Left lung (tissue), 10 donors: ENCODE measurements around the gene TBC1D22B. TPM values are rescaled to one million over a fixed set of nuclear protein-coding genes. Genes with fewer than 3 reads are reported as not detected.
"Not testable (repeated sequence)": the region's sequence is repeated elsewhere in the genome, so short reads cannot be mapped to it uniquely, and the experiment has no call there.

Source experiments
- ATAC-seq: fragments of 200-7000 bp; cut with Tn5 transposase; one replicate; pipeline ENCODE4 v1.9.1; 2020; ENCODE audit warnings: moderate library complexity
- DNase-seq, 4 donors: peaks; one replicate each; pipeline ENCODE4 v3.0.0-alpha.2; 2013 to 2020
- H3K27ac ChIP-seq, 2 donors: fragments of 200-600 bp; sonication (generic) in 1 of 2; one replicate each; pipeline versions ENCODE4 v1.5.0 to v1.8.0; 2020 to 2021
- H3K27me3 ChIP-seq, 2 donors: fragments of 200-600 bp; sonication (generic) in 1 of 2; one replicate each; pipeline versions ENCODE4 v1.5.0 to v1.8.0; 2020 to 2021
- H3K36me3 ChIP-seq, 2 donors: fragments of 200-600 bp; sonication (generic) in 1 of 2; one replicate each; pipeline versions ENCODE4 v1.5.0 to v1.8.0; 2020 to 2021
- H3K4me1 ChIP-seq, 2 donors: fragments of 200-600 bp; one replicate each; pipeline ENCODE4 v1.8.0; 2021
- H3K4me3 ChIP-seq, 2 donors: fragments of 200-600 bp; sonication (generic) in 1 of 2; one replicate each; pipeline versions ENCODE4 v1.5.0 to v1.8.0; 2020 to 2021; ENCODE audit warnings: mild to moderate bottlenecking in 1 of 2
- H3K9me3 ChIP-seq, 2 donors: fragments of 200-600 bp; sonication (generic) in 1 of 2; one replicate each; pipeline versions ENCODE4 v1.5.0 to v1.8.0; 2020 to 2021
- CTCF ChIP-seq, 2 donors: fragments of 200-600 bp; sonication (generic) in 1 of 2; IDR thresholded peaks; one replicate each; pipeline versions ENCODE4 v1.5.0 to v1.8.0; 2021; ENCODE audit warnings: antibody characterized with exemption in 2 of 2
- intact Hi-C, 2 donors: fragments of 100-400 bp; cut with DNase I; formaldehyde crosslinking; loops; one replicate each; pipeline versions ENCODE4 v1.11.2 to v1.14.2; 2022
- polyA plus RNA-seq, 6 donors: library from polyadenylated mRNA; unstranded; fragments of 120-200 nt; gene quantifications; one replicate each; pipeline ENCODE4 v1.2.1, GENCODE V29; 2013; ENCODE audit not compliant: insufficient read length in 6 of 6
- total RNA-seq, 2 donors: library from RNA; stranded (reverse); fragmentation: NEBNext Ultra II Directional; extraction: Animal tissue kit (Norgen Biotek cat#: 25700); gene quantifications; one replicate each; pipeline ENCODE4 v1.2.1, GENCODE V29; 2021
- donor health status: DM: no; HTN: yes; CAD: no.
- donor health status: DM: no; HTN: no; CAD: no.

Gene TBC1D22B
- total and polyA plus RNA-seq, 8 donors = 10.7 to 14.6 (median 12.8) TPM

- H3K36me3 ChIP-seq = peaks cover 0 to 74% of the 10 kb centered on the region in 2 donors
- H3K27me3 ChIP-seq = no peaks in the 10 kb centered on the region
- no peaks in the 10 kb centered on the region for H3K4me1 ChIP-seq
- H3K4me3 ChIP-seq = no peak overlapping the region
- no peak for TF ChIP-seq CTCF (IDR thresholded peaks at IDR 0.05)
- H3K27ac ChIP-seq = no peak overlapping the region
- no peak for DNase-seq
- intact Hi-C loops = no loop called here
- no peak for ATAC-seq
- no peaks in the 10 kb centered on the region for H3K9me3 ChIP-seq
These were observed 63.5 kb downstream of the TBC1D22B start for GRCh38 chr6:37321101-37321500.

GRCh38 chr6:37321516-37322415 is 64.2 kb downstream of the TBC1D22B start:
- H3K9me3 ChIP-seq = no peaks in the 10 kb centered on the region
- no peak overlapping the region for H3K4me3 ChIP-seq
- DNase-seq = no peak
- no peak for TF ChIP-seq CTCF (IDR thresholded peaks at IDR 0.05)
- intact Hi-C loops = no loop called here
- H3K4me1 ChIP-seq = no peaks in the 10 kb centered on the region
- peak; percentile 7 for ATAC-seq
- peaks cover 0 to 67% of the 10 kb centered on the region in 2 donors for H3K36me3 ChIP-seq
- no peak overlapping the region for H3K27ac ChIP-seq
- no peaks in the 10 kb centered on the region for H3K27me3 ChIP-seq

- DNase-seq = peak in 1 of 4 donors; percentile 40
- no peaks in the 10 kb centered on the region for H3K27me3 ChIP-seq
- no peaks in the 10 kb centered on the region for H3K9me3 ChIP-seq
- no peak overlapping the region for H3K4me3 ChIP-seq
- H3K4me1 ChIP-seq = no peaks in the 10 kb centered on the region
- intact Hi-C loops = no loop called here
- ATAC-seq = no peak
- TF ChIP-seq CTCF (IDR thresholded peaks at IDR 0.05) = no peak
- no peak overlapping the region for H3K27ac ChIP-seq
- peaks cover 0 to 50% of the 10 kb centered on the region in 2 donors for H3K36me3 ChIP-seq
These were observed 66.0 kb downstream of the TBC1D22B start for GRCh38 chr6:37323580-37323979.

- Histone ChIP-seq H3K27ac (no peak overlapping the region), H3K4me1 (no peaks in the 10 kb centered on the region), H3K27me3 (no peaks in the 10 kb centered on the region), H3K36me3 (peaks cover 0 to 50% of the 10 kb centered on the region in 2 donors), H3K9me3 (no peaks in the 10 kb centered on the region), H3K4me3 (no peak overlapping the region)
- DNase-seq (peak in 1 of 4 donors; percentile 72), ATAC-seq (no peak)
- intact Hi-C loops = no loop called here
- TF ChIP-seq CTCF (IDR thresholded peaks at IDR 0.05) = no peak
These were observed 66.8 kb downstream of the TBC1D22B start for GRCh38 chr6:37324131-37325033.

GRCh38 chr6:37330345-37330744 is 72.8 kb downstream of the TBC1D22B start:
- DNase-seq, ATAC-seq, H3K27me3 ChIP-seq, H3K9me3 ChIP-seq, H3K27ac ChIP-seq, H3K4me3 ChIP-seq, H3K4me1 ChIP-seq: not testable (repeated sequence)
- intact Hi-C loops = loop anchor here in 1 of 2 donors (10.0 kb wide), 1 partner anchor 364 kb away; the partner anchor contains the start of gene MDGA1
- H3K36me3 ChIP-seq = peaks cover 0 to 38% of the 10 kb centered on the region in 2 donors
